Activated CD4-positive, alpha-beta memory T cell treated with anti-CD3 and anti-CD28 coated beads, Interleukin-2, amount 10 ng/mL, durations not matched to agents 7 days and 5 days (primary cell): ENCODE results near the gene NAA16. TPM values are rescaled to one million over a fixed set of nuclear protein-coding genes. Genes with fewer than 3 reads are reported as not detected.

Experiments
- CTCF ChIA-PET: fragments of 350-600 bp; sonication (Branson Sonifier 250); formaldehyde crosslinking; loops from one replicate; lab custom pipeline; 2021; ENCODE audit warnings: antibody characterized with exemption, inconsistent platforms; lab: Charles Lee
- POLR2A ChIA-PET: fragments of 350-600 bp; sonication (Branson Sonifier 250); formaldehyde crosslinking; loops from one replicate; lab custom pipeline; 2021; ENCODE audit warnings: antibody characterized with exemption; lab: Charles Lee
- DNase-seq: peaks from one replicate; pipeline ENCODE4 v3.0.0-alpha.2; 2020
- H3K27ac Mint-ChIP-seq: one replicate; pipeline ENCODE4 v1.8.0; 2021; ENCODE audit warnings: mild to moderate bottlenecking, mixed read lengths
- H3K27me3 Mint-ChIP-seq: one replicate; pipeline ENCODE4 v1.8.0; 2021; ENCODE audit warnings: mixed read lengths
- H3K36me3 Mint-ChIP-seq: one replicate; pipeline ENCODE4 v1.8.0; 2021; ENCODE audit warnings: low read depth, mixed read lengths
- H3K4me1 Mint-ChIP-seq: one replicate; pipeline ENCODE4 v1.8.0; 2021; ENCODE audit warnings: mixed read lengths
- H3K4me3 Mint-ChIP-seq: one replicate; pipeline ENCODE4 v1.8.0; 2021; ENCODE audit warnings: mild to moderate bottlenecking, mixed read lengths
- H3K9me3 Mint-ChIP-seq: one replicate; pipeline ENCODE4 v1.8.0; 2021; ENCODE audit warnings: mixed read lengths
- total RNA-seq, 2 experiments: library from RNA; stranded (reverse); gene quantifications; one replicate each; pipeline ENCODE4 v1.2.3, GENCODE V29; 2021

NAA16 gene
- total RNA-seq, 2 experiments from 2014 or later: 28.1 to 28.8 TPM

DNA sequence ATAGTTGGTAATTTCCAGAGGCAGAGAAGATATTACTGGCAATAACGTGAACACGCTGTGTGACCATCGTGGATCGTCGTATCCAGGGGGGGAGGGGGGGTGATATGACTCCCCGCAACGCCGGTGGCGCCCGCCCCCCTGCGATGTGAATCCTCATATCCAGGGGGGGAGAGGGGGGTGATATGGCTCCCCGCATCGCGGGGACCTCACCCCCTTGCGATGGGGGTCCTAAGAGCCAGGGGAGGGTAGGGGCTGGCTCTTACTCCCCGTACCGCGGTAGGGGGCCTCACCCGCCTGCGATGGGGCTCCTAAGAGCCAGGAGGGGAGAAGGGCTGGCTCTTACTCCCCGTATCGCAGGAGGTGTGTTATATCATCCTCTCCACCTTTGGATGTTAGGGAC lies 115.0 kb downstream of the NAA16 start:
- Mint-ChIP-seq H3K4me1 (peaks cover 2% of the 10 kb centered on the region), H3K27ac (no peak overlapping the region), H3K4me3 (no peak overlapping the region), H3K9me3 (no peaks in the 10 kb centered on the region), H3K36me3 (no peaks in the 10 kb centered on the region), H3K27me3 (no peaks in the 10 kb centered on the region)
- CTCF ChIA-PET: no interaction called here
- POLR2A ChIA-PET: no interaction called here
- DNase-seq: peak; percentile 34

Other genes starting within 250 kb of the NAA16 start
- 1 to 10 TPM; 9.0 to 9.3 TPM for gene WBP4, start 249.8 kb upstream of the NAA16 start, total RNA-seq
- gene KBTBD6, start 178.5 kb upstream of the NAA16 start, total RNA-seq: 1 to 10 TPM; 5.1 to 5.2 TPM
- gene KBTBD7, start 116.7 kb upstream of the NAA16 start, total RNA-seq: 1 to 10 TPM; 8.1 to 8.4 TPM
- 10 to 100 TPM; 17.9 to 20.0 TPM for gene MTRF1, start 47.7 kb upstream of the NAA16 start, total RNA-seq
- 10 to 100 TPM; 58.0 to 62.4 TPM for gene RGCC, start 146.3 kb downstream of the NAA16 start, total RNA-seq